ENCODE results near the gene SLC4A9.
"Not testable (repeated sequence)": the region's sequence is repeated elsewhere in the genome, so short reads cannot be mapped to it uniquely, and the experiment has no call there.

The SLC4A9 gene

DNA sequence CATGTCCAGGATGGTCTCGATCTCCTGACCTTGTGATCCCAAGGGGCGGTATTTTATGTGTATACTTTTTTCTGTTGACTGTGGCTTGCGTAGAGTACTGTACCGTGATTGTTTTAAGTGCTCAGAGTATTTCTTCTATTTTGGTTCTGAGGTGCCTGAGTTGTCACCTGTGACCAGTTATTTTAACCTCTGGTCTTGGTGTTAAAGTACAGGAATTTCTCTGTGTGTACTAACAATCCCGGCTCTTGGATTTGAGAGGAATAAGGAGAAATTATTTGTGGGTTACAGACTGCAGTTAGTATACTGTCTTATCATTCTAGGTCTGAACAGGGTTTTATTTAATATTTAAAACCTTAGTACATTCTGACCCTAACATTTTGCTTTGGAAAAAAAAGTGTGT is 43.6 kb downstream of the SLC4A9 start:
- H3K4me3 ChIP-seq (ENCODE audit: low read depth, low read length): no peak overlapping the region
- TF ChIP-seq, protein P1, sequence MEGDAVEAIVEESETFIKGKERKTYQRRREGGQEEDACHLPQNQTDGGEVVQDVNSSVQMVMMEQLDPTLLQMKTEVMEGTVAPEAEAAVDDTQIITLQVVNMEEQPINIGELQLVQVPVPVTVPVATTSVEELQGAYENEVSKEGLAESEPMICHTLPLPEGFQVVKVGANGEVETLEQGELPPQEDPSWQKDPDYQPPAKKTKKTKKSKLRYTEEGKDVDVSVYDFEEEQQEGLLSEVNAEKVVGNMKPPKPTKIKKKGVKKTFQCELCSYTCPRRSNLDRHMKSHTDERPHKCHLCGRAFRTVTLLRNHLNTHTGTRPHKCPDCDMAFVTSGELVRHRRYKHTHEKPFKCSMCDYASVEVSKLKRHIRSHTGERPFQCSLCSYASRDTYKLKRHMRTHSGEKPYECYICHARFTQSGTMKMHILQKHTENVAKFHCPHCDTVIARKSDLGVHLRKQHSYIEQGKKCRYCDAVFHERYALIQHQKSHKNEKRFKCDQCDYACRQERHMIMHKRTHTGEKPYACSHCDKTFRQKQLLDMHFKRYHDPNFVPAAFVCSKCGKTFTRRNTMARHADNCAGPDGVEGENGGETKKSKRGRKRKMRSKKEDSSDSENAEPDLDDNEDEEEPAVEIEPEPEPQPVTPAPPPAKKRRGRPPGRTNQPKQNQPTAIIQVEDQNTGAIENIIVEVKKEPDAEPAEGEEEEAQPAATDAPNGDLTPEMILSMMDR (conservative IDR thresholded peaks at IDR 0.05; ENCODE audit: low read depth, low read length): no peak
- no peak for DNase-seq (ENCODE audit: low read depth)

DNA sequence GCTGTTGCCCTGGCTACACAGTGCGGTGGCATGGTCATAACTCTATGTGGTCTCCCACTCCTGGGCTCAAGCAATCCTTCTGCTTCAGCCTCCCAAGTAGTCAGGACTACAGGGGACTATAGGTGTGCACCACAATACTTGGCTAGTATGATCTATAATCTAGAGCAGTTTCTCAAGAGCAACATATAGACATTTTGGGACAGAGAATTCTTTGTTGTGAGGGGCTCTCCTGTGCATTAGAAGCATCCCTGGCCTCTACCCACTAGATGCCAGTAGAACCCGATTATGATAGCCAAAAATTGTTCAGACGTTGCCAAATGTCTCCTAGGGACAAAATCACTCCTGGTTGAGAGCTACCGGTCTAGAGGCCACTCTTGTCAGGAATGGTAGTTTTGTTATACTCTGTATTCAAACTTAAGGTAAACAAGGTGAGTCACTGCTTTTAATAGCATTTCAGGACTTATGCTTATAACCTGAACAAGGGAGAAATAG is 48.8 kb downstream of the SLC4A9 start:
- TF ChIP-seq, protein P1 (conservative IDR thresholded peaks at IDR 0.05; ENCODE audit: low read depth, low read length): no peak
- DNase-seq (ENCODE audit: low read depth): no peak
- no peak overlapping the region for H3K4me3 ChIP-seq (ENCODE audit: low read depth, low read length)

DNA sequence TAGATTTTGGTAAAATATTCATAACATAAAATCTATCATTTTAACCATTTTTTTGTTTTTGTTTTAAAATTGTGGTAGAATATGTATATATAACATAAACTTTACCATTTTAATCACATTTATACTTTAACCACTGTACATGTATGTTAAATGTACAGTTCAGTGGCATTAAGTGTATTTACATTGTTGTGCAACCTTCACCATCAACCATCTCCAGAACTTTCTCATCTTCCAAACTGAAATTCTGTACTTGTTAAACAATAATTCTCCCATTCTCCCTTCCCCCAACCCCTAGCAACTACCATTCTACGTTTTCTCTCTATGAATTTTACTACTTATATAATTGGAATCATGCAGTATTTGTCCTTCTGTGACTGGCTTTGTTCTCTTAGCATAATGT is 53.2 kb downstream of the SLC4A9 start:
- H3K4me3 ChIP-seq (ENCODE audit: low read depth, low read length): no peak overlapping the region
- DNase-seq (ENCODE audit: low read depth): no peak
- TF ChIP-seq, protein P1 (conservative IDR thresholded peaks at IDR 0.05; ENCODE audit: low read depth, low read length): no peak

DNA sequence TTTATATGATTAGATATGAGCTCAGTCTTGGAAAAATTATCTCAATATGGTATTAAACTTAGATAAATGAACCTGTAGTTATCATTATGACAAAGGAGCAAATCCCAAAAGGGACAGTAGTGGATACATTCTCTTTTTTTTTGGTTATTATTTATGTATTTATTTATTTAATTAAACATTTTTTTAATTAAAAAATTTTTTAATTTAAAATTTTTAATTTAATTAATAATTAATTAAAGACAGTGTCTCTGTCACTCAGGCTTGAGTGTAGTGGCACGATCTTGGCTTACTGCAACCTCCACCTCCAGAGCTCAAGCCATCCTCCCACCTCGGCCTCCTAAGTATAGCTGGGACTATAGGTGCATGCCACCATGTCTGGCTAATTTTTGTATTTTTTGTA is 57.2 kb downstream of the SLC4A9 start:
- no peak for DNase-seq (ENCODE audit: low read depth)
- TF ChIP-seq, protein P1 (conservative IDR thresholded peaks at IDR 0.05; ENCODE audit: low read depth, low read length): no peak
- H3K4me3 ChIP-seq (ENCODE audit: low read depth, low read length): no peak overlapping the region

DNA sequence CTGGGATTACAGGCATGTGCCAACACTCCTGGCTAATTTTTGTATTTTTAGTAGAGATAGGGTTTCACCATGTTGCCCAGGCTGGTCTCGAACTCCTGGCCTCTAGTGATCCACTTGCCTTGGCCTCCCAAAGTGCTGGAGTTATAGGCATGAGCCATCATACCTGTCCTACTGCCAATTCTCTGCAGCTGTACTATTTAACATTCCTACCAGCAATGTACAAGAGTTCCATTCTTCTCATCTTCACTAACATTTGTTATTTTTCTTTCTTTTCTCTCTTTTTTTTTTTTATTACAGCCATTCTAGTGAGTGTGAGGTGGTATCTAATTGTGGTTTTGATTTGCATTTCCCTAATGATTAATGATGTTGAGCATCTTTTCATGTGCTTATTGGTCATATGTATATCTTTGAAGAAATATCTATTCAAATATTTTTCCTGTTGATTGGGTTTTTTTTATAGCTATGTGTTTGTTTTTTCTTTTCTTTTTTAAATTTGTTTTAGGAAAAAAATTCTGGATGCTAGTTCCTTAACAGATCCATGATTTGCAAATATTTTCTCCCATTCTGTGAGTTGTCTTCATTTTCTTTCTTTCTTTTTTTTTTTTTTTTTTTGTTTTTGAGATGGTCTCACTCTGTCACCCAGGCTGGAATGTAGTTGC is 59.0 kb downstream of the SLC4A9 start:
- H3K4me3 ChIP-seq (ENCODE audit: low read depth, low read length): no peak overlapping the region
- TF ChIP-seq, protein P1 (conservative IDR thresholded peaks at IDR 0.05; ENCODE audit: low read depth, low read length): no peak
- no peak for DNase-seq (ENCODE audit: low read depth)

DNA sequence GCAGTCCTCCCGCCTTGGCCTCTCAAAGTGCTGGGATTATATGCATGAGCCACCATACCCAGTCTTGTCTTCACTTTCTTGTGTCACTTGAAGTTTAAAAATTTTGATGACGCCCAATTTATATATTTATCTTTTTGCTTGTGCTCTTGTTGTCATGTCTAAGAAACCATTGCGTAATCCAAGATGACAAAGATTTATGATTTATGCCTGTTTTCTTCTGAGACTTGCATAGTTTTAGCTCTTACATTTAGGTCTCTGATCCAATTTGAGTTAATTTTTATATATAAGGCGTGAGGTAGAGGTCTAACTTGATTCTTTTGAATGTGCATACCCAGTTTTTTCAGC is 60.2 kb downstream of the SLC4A9 start:
- TF ChIP-seq, protein P1 (conservative IDR thresholded peaks at IDR 0.05; ENCODE audit: low read depth, low read length): no peak
- no peak overlapping the region for H3K4me3 ChIP-seq (ENCODE audit: low read depth, low read length)
- no peak for DNase-seq (ENCODE audit: low read depth)

DNA sequence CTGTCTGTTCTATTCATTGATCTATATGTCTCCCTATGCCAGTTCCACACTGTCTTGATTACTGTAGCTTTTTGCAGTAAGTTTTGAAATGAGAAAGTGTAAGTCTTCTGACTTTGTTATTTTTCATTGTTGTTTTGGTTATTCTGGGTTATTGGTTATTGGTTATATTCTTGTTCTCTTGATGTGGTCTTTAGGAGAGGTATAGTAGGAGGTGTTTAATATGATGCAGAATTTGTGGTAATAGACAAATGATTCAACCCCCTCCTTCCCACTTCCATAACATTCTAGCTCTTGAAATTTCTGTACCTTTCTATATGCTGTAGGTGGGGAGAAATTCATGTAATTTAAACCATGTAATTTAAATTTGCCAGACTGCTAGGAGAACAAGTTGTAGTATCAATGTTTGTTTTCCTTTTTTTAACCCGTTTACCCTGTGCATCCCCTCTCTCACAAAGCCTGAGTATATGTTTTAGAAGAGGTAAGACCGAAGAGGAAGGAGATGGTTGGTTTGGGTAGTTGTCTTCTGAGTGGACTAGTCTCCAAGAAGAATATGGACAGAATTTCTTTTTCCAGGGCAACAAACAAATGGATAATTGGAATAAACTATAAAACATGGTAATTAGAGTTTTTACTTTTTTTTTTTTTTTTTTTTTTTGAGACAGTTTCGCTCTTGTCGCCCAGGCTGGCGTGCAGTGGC is 60.8 kb downstream of the SLC4A9 start:
- H3K4me3 ChIP-seq (ENCODE audit: low read depth, low read length): no peak overlapping the region
- TF ChIP-seq, protein P1 (conservative IDR thresholded peaks at IDR 0.05; ENCODE audit: low read depth, low read length): no peak
- no peak for DNase-seq (ENCODE audit: low read depth)

DNA sequence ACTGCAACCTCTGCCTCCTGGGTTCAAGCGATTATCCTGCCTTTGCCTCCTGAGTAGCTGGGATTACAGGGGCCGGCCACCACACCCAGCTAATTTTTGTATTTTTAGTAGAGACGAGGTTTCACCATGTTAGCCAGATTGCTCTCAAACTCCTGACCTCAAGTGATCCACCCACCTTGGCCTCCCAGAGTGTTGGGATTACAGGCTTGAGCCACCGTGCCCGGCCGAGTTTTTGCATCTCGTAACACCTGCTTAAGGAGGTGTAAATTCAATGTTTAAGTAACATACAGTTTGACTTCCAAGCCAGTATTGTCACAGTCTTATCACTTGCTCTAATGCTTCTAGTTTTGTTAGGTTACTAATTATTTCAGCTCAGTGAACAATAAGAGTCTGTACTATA is 61.4 kb downstream of the SLC4A9 start:
- not testable (repeated sequence) for H3K4me3 ChIP-seq (ENCODE audit: low read depth, low read length); DNase-seq (ENCODE audit: low read depth)
